ENCODE measurements around the gene MMP15.

Gene MMP15

DNA sequence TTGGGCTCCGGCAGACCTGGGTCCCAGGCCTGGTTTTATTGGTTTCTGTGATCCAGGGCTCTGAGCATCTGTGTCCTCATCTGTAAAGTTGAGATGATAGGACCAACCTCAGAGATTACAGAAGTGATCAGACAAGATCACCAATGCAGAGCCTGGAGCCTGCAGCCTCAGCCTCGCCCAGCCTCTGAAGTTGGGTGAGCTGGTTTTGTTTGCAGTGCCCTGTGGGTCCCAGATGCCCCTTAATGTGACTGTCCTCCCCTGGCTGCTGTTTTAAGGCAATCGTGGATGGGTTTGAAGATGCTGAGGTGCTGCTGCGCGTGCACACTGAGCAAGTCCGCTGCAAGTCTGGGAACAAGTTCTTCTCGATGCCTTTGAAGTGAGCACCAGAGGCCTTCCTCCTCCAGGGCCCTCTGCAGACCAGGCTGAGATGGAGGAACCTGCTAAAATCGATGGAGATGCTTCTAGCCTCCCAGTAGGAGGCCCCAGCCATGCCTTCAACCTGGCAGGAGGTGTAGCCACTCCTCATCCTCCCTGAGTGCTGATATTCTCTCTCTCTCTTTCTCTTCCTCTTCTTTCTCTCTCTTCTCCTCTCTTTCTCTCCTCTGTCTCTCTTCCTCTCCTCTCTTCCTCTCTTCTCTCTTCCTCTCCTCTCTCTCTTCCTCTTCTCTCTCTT is 5.6 kb upstream of the MMP15 start:
- DNase-seq, result no peak

DNA sequence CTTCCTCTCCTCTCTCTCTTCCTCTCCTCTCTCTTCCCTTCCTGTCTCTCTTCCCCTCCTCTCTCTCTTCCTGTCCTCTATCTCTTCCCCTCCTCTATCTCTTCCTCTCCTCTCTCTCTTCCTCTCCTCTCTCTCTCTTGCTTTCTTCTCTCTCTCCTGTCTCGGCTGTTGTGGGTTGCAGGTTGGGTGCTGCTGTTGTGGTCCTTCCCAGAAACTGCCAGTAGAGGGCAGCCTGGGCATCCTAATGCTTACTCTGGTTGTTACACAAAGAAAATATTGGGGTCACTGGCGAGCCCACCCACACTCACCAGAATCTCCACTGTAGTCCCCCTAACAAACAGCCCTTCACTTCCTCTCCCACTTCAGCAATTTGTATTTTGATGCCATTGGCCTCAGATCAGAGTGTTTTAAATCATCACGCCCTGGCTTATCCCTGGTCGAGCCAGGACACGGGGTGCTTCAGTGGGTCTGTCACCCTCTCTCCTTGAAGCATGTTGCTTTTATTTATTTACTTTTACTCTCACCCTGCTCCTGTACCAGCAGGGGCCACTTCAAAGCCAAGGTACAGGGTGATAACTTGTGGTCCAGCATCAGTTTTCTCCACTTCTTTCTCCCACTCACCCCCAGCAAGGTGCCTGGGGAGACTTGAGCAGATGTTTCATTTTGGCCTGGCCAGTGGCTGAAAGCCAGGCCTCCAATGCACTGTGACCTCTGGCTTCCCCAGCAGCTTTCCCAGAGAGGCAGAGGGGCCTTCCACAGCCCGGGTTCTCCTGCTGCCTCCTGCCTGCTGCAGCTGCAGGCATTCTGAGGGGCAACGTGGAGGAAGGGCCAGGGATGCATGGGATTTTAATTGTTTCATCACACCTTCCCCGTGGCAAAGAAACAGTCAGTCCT is 4.7 kb upstream of the MMP15 start:
- peak; percentile 76 for DNase-seq

DNA sequence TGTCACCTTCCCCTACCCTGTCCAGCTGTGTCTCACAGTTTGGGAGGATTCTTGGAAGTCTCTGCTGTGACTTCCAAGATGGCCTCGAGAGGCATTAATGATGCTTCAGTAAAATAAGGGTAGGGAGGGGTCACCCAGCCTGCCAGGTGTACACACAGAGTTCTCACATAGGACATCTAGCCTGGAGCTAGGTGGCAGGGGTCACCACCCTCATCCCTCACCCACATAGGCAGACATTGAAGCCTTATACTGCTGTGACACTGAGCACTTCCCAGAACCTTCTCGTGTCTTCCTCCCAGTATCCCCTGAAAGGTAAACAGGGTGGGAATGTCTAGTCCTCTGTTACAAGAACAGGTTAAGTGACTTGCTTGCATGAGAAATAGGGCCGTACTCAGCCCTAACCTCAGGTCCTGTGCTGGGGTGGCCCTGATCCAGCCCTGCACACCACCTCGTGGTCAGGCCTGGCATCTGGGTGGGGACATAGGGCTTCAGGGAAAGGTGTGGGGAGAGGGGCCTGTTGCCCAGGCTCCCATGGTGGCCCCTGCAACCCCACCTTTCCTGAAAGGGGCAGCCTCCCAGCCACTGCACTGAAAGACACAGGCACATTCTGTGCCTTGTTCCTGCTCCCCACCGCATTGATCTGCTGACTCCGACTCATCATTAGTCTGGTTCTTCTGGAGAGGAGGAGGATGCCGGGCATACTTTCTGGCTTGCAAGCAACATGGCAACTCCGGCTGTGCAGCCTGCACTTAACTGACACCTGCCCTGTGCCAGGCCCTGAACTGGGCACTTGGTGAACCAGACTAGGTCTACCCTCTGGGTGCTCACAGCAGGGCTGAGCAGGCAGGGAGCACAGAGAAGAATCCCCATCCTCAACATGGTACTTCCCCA is 3.6 kb upstream of the MMP15 start:
- peak; percentile 89 for DNase-seq

DNA sequence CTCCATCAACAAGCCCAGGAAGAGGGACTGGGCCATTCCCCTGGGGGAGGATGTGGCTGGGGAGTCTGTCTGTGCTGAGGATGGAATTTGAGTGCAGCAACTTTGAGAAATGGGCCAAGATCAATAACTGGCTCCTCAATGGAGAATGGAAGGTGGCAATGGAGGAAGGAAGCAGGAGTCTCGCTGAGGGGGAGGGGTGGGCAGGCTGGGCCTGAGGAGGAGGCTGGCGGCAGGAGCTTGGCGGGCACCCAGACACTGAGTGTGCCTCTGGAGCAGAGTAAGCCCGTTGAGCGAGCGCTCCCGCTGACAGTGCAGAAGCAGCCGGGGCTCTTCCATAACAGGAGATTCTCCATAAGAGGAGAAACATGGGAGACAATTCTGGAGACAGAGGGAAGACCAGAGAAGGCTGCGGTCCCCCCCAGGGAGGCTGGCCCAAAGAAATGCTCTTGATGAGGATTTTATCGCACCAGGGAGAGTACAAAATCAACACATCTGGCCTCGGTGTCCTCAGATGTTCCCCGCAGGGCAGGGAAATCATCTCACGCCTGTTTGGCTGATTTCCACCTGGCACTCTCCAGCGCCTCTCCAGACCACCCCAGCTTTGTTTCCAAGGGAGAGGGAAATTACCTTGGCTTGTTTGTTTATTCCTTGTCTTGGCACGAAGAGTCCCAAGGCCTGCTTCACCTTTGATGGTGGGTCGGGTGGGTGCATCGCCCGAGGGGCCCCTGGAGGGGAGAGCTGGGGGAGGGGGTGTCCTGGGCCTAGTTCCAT is 2.8 kb upstream of the MMP15 start:
- no peak for DNase-seq

DNA sequence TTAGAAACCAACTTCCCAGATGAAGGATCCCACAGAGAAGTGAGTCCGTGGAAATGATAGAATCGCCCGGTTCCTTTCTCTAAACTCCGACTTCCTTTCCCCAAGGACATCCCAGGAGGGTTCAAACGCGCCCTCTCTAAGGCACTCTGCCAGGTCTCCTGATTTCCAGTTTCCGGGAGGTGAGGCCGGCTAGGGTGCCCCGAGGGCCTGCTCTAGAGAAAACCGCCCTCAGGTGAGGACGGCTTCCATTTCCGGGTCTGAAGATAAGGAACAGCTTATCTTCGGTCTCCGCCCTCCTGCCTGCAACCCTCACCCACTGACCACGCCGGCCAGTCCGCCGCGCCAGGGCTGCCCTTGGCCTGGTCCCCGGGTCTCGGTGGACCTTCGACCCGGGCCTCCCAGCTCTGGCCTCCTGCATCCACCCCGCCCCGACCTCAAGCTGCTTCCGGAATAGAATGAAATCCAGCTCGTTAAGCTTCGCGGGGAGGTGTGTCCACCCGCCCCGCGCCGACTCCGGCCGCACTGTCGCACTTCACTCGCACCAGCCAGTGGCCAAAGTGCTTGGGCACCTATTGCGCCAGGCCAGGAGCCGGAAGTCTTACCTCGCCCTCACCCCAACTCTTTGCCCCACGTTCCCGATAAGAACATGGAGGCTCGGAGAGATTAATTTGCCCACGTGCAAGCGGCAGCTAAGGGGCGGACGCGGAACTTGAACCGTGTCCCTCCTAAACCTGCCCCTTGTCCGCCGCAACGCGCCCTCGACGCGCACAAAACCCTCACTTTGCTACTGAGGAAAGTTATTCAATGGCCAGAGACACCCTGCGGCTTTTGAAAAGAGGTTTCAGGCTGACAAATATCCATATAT is 836 bp upstream of the MMP15 start:
- DNase-seq, result peak; percentile 78

DNA sequence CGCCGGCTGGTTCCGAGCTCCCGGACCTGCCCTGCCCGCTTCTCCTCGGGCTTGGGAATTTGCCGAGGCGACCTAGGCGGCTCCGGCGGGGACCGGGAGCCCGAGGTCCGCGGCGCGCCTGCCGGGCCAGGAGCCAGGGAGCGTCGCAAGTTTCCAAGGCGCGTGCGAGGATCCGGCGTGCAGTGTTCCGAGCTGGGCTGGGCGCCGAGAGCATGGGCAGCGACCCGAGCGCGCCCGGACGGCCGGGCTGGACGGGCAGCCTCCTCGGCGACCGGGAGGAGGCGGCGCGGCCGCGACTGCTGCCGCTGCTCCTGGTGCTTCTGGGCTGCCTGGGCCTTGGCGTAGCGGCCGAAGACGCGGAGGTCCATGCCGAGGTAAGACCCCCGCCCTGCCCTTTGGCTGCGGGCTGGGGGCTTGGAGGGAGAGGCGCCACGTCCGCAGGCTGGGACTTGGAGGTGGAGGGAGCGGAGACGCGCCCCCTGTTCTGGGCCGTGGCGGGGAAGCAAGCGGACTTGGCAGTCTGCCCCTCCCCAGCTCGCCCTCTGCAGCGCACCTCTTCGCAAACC is 668 bp downstream of the MMP15 start:
- peak; percentile 73 for DNase-seq

DNA sequence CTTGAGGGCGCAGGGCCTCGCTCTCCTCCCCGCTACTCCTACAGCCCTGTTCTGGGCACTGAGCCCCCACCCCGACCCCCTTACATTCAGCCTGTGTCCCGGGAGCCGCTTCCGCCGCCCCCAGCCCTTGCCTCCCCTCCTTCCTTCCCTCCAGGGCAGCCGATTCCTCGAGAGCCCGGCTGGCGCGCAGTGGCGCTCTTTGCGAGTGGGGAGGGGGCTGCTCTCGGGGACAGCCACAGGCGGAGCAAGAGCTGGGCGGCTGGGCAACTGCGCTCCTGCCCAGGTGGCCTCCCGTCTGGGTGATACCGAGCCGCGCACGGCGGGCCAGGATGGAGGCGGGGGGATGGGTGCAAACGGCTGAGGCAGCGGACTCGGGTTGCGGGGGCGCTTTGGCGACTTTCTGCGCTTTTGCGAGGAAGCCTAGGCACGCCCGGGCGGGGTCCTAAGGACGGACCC is 1.2 kb downstream of the MMP15 start:
- DNase-seq, result peak; percentile 72

DNA sequence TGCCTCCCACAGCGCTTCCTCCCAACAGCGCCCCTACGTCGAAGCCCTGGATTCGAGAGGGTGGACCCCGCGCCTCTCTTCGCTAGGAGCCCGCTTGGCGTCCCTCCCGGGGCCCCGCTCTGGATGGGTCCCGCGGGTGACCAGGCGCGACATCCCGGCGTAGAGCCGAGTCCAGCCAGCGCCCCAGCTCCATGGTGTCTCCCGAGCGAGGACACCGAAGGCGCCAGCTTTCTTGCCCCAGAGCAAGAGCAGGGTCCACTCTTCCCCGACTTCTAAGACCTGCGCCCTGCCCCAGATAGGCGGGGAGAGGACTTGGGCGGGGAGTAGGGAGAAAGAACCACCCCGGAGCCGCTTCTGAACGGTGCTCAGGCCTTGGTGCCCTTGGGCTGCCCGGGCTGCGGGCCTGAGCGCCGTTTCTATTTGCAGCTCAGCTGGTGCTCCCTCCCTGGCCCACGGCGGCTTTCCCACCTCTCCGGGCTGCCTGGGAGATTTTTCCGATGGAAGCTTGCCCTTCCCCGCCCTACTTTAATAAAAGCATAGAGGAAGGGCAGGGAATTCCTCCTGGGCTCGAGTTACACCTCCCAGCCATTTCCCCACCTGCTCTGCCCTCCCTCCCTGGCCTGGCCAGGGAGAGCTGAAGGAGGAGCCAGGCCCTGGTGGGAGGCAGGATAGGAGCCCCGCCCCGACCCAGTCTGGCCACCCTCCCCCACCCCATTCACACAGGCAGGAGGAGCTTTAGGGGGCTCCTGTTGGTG is 1.8 kb downstream of the MMP15 start:
- DNase-seq, result peak; percentile 84

DNA sequence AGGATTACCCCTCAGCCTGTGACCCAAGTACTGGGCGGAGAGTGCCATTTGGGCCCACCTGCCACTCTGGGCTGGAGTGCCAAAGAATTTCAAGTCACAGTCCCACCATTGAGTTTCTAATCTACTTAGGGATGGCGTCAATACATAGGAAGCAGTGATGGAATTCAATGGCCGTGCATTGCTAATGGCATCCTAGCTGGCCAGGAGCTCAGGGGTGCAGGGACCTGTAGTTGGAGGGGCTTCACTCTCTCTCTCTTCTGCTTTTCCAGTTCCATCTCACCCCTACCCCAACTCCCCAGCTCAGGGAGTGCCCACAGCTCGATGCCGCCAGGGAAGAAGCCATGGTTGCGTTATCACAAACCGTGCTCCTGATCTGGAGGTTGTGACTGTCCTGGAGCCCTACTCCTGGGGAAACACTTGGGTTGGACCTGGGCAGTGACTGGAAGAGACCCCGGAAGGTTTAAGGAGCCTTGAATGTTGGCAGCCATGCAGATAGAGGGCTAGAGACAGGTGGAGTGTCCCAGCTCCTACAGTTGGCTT is 2.4 kb downstream of the MMP15 start:
- no peak for DNase-seq

DNA sequence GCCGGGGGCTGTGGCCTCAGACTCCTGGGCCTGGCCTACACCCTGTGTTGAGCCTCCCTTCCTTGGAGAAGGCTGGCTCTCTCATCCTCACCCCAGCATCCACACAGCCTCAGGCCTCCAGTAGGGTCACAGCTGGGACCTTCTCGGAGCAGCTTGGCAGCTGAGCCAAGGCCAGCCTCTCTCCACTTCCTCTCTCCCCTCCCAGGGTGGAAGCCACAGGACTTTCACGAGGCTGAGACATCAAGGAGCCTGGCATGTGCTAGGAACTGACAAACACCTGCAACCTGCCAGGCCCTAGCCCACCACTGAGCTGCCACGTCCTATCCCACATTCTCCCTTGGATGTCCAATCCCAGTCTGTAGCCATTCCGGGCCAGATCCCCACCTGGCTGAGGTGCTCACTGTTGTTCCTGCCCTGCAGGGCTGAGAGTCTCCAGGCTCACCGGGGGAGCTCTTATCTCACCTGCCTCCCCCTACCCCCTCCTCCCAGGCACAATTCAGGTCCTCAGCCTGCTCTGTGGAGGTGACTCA is 3.1 kb downstream of the MMP15 start:
- DNase-seq, result no peak

DNA sequence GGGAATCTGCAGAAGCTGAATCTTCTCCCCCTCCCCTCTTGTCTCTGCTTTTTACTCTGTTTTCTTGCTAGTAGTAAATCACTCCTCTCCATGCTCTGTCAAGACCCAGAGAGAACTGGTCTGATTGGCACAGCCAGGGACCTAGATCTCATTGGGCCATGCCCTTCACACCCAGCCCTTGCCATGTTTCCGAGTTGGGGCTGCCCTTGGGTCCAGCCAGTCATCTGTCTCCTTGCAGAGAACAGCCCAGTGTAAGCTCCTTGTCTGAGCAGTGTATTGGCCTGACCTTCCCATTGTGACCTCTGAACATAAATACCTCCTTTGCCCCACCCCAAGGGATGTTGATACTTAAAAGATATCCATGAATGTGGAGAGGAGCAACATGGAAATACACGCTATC is 3.9 kb downstream of the MMP15 start:
- DNase-seq, result no peak

DNA sequence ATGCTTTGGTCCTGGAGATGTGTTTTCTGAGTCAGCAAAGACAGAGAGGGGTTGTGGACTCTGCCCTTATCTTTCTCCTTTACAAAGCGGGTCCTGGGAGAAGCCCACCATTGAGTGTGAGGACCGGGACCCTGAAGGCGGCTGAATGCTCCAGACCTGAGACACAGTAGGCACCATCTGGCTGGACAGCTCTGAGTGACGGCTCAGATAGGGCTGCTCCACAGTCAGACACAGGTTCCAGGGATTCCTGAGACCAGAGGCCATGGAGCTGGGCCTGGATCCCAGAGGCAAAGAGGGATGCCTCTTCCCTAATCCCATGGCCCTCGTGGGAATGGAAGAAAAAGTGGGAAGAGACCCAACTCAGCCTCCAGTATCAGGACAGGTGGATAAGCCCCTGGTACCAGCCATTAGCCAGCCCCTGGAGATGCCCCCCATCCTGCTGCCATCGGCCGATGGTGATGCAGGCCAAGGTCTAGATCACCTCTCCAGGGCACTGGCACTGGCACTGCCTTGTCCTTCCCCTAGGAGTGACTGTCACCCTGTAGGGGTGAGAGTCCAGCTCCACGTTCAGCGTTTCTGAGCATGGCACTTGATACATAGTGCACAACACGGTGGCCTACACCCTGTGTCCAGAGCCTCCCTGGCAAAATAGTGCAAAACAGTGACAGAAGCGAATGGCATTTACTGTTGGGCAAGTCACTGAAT is 4.7 kb downstream of the MMP15 start:
- DNase-seq, result no peak

DNA sequence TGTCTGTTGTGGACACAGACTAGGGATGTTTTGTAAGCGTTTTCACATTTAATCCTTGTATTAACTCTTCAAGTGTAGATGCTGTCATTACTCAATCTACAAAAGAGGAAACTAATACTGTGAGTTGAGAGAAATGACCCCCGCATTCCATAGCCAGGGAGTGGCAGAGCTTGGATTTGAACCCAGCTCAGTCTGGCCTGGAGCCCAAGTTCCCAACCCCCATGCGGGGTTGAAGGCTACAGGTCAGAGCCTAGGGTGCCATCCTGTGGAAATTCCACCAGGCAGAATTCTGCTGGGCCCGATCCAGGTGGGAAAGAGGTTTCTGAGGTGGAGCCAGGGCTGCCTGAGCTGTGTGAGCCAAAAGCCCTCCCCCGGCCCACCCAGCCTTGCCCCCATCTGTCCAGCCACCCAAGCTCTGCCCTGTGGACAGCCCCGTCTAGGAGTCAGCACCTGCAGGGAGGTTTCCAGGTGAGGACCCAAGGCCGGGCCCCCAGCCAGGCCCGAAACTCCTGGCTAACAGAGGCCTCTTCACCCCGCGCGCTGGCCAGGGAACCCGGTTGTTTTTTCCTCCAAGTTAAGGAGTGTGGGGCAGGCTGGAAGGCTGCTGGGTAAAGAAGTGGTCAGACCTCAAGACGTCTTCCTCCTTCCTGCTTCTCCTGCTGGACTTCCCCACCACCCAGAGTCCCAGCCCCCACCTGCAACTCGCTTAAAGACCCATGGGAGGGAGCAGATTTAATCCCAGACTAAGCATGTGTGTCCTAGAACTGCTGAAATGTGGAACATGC is 5.7 kb downstream of the MMP15 start:
- no peak for DNase-seq

DNA sequence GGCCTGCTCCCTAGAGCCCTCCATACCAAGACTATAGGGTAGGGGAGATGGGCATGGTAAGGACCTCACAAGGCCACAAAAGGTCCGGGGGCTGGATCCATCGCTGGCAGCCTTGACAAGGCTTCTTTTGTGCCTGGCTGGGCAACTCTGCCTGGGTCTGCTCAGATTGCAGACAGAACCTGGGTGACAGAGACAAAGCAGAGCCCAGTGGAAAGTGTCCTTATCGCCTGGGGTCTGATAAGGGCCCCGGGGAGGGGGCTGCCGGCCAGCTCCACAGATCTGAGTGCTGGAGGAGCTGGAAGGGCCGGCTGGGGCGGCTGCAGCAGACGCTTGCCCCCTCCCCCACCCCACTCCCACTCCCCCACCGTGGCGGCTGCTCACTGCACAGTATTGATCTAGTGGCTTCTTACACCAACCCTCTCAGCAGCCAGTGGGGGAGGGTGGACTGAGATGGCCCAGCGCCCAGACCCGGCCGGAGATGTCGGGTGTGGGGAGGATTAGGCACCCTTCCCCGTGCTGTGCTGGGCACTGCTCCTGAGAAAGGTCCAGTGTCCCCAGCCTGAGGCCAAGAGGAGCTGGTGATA is 7.2 kb downstream of the MMP15 start:
- peak; percentile 91 for DNase-seq

DNA sequence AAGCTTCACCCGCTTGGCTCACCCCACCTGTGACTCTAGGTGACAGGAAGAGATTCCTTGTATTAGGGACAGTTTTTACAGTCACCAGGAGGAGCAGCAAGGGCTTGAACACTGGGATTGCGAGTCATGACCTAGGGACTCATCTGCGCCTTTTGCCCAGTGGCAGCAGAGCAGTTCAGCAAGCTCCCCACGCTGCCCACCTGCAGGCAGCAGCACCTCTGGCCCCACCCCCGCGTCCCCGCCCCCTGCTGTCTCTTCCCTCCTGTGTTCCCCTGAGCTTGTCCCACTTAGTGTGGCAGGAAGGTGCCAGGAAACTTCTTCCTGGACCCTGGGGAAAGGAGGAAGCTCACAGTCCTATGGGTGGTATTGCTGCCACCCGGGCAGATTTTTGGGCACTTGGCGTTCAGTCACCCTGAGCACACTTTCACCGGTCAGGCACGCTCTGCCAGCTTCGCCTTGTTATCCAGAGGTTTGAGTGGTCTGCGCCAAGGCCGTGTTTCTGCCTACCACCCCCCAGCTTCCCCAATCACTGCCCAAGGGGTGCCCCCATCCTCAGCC is 8.7 kb downstream of the MMP15 start:
- no peak for DNase-seq

DNA sequence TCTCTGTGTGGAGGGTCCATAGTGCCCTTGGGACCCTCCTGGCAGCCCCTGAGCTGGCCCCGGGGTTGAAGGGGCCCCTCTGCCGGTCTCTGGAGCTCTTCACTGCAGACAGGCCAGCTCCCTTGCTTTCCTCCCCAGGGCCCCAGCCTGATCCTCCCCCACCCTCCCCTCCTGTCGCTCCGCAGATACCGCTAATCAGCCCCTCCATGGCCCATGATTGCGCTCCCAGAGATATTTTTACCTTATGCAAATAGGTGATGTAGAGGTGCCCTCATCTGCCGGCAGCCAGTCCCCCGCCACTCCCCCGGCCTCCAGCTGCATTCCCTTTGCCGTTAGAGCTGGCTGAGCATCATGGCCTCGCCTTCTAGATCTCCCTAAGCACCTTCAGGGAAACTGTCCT is 9.2 kb downstream of the MMP15 start:
- DNase-seq, result no peak

DNA sequence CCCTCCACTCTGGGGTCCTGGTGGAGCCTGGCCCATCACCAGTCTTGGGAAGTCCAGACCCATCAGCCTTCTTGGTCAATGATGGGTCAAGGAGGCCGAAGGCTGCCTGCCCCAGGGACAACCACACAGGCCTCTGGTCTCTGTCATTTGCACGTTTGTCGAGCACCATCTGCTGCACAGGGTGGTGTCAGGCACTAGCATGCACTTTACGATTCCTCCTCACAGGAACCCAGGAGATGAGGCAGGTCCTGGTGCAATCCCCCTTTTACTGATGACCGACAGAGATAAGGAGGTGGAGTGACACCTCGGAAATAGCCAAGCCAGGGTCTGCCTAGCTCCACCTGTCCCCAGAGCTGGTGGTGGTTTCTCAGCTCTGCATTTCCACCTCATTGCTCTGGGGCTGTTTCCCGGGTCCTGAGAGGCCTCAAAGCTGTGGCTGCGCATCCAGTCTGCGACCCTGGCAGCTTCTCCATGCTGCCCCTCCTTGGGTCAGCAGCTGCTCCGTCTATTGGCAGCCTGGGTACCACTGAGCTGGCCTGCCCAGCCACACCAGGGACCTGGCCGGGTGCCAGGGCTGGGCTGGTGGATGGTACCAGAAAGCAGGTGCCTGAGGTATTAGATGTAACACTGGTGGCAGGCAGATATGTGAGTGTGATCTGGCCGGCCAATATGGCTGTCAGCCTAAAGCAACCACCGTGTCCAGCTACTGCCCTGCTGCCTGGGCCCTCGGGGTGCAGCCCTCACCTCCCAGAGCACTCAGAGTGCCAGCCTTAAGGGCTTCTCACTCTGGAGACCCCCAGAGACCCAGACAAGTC is 10.0 kb downstream of the MMP15 start:
- DNase-seq, result no peak

Measured in islet precursor cell (in vitro differentiated cells).